ENCODE results near the gene CNTNAP2.

The CNTNAP2 gene

GRCh38 chr7:147937428-147937827 lies 1820.8 kb downstream of the CNTNAP2 start:
- DNase-seq (ENCODE audit: low read depth) = no peak
- TF ChIP-seq CTCF (conservative IDR thresholded peaks at IDR 0.05; ENCODE audit: control insufficient read depth, insufficient read depth, low read depth, low read length) = no peak
- no peak overlapping the region for H3K4me3 ChIP-seq (ENCODE audit: control insufficient read depth, low read depth, low read length)

DNA sequence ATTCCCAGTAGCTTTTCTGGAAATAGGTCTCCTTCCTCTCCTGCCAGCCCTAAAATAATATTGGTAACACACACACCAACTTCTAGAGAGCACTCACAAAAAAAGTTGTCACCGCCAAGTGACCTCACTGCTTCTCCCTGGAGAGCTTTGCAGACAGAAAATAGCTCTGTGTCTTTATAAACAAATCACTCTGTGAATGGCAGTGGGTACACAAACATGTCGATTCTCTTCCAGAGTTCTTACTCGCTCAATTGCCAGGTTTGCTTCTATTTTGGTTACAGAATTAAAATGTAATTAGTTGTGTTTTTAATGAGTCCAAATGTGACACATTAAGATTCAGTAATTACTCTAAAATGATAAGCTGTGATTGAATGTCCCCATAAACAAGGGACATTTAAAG lies 1824.8 kb downstream of the CNTNAP2 start:
- no peak for DNase-seq (ENCODE audit: low read depth)
- H3K4me3 ChIP-seq (ENCODE audit: control insufficient read depth, low read depth, low read length) = no peak overlapping the region
- no peak for TF ChIP-seq CTCF (conservative IDR thresholded peaks at IDR 0.05; ENCODE audit: control insufficient read depth, insufficient read depth, low read depth, low read length)

GRCh38 chr7:147944321-147944720 lies 1827.7 kb downstream of the CNTNAP2 start:
- H3K4me3 ChIP-seq (ENCODE audit: control insufficient read depth, low read depth, low read length) = no peak overlapping the region
- no peak for TF ChIP-seq CTCF (conservative IDR thresholded peaks at IDR 0.05; ENCODE audit: control insufficient read depth, insufficient read depth, low read depth, low read length)
- no peak for DNase-seq (ENCODE audit: low read depth)

- H3K4me3 ChIP-seq (ENCODE audit: control insufficient read depth, low read depth, low read length) = no peak overlapping the region
- no peak for TF ChIP-seq CTCF (conservative IDR thresholded peaks at IDR 0.05; ENCODE audit: control insufficient read depth, insufficient read depth, low read depth, low read length)
- no peak for DNase-seq (ENCODE audit: low read depth)
Measured at GRCh38 chr7:147952918-147953317, 1836.3 kb downstream of the CNTNAP2 start.

DNA sequence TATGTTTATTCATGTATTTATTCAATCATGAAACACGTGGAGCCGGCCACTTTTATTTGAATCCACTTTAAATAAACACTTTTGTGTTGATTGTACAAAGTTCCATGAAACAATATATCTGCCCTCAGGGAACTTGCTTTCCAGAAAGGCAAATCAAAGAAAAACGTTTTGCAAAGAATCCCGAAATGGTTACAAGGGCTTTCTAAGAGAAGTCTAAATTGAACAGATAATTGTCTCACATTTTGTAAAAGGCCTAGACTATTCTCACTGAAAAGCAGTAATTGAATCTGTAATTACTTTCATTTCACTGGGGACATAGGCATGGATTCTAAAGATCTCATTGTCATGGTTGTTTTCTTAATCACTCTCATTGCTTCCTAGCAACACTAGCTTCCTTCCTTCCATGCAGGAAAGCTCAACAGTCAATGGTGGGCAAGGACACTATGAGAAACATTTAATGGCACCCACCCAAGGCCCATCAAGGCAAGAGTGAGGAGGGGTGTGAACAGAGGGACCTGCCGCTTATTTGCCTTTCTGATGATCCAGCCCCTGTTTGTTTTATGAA lies 1851.5 kb downstream of the CNTNAP2 start:
- no peak for TF ChIP-seq CTCF (conservative IDR thresholded peaks at IDR 0.05; ENCODE audit: control insufficient read depth, insufficient read depth, low read depth, low read length)
- DNase-seq (ENCODE audit: low read depth) = no peak

DNA sequence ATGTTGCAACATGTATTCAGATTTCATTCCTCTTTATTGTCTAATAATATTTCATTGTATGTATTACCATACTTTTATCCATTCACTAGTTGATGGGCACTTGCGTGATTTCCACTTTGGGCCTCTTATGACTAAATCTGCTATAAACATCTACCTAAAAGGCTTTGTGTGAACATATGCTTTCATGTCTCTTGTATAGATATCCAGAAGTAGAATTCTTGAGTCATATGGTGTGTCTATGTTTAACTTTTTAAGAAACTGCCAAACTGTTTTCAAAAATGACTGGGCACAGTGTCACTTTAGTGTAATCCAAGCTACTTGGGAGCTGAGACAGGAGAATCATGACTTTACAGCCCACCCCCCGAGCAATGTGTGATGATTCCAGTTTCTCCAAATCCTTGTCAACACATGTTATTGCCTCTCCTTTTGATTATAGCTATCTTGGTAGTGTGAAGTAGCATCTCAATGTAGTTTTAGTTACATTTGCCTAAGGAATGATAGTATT lies 1855.1 kb downstream of the CNTNAP2 start:
- no peak for DNase-seq (ENCODE audit: low read depth)
- TF ChIP-seq CTCF (conservative IDR thresholded peaks at IDR 0.05; ENCODE audit: control insufficient read depth, insufficient read depth, low read depth, low read length) = no peak
- no peak overlapping the region for H3K4me3 ChIP-seq (ENCODE audit: control insufficient read depth, low read depth, low read length)

More for the DNA sequence above, 1851.5 kb downstream of the CNTNAP2 start:
- no peak overlapping the region for H3K4me3 ChIP-seq (ENCODE audit: control insufficient read depth, low read depth, low read length)

- no peak overlapping the region for H3K4me3 ChIP-seq (ENCODE audit: control insufficient read depth, low read depth, low read length)
- no peak for DNase-seq (ENCODE audit: low read depth)
- TF ChIP-seq CTCF (conservative IDR thresholded peaks at IDR 0.05; ENCODE audit: control insufficient read depth, insufficient read depth, low read depth, low read length) = no peak
Measured at GRCh38 chr7:147978201-147978600, 1861.6 kb downstream of the CNTNAP2 start.

Data from fibroblast of mammary gland (primary cell).